Liver (tissue), 9 donors: ENCODE results near the gene SLX4IP. TPM values are rescaled to one million over a fixed set of nuclear protein-coding genes. Genes with fewer than 3 reads are reported as not detected.

ENCODE experiments used
- DNase-seq: peaks from one replicate; pipeline ENCODE4 v3.0.0-alpha.2; 2017; ENCODE audit warnings: low spot score
- H3K27ac ChIP-seq, 2 donors: one replicate each; pipeline ENCODE4 v1.7.0; 2013; ENCODE audit warnings: inconsistent platforms in 2 of 2, low read length in 2 of 2, control low read depth in 1 of 2, low read depth in 1 of 2, mild to moderate bottlenecking in 1 of 2
- H3K27me3 ChIP-seq, 4 donors: one replicate each; pipeline versions ENCODE4 v1.6.1 to v1.7.0; 2013; ENCODE audit warnings: low read length in 3 of 4, inconsistent platforms in 1 of 4, mild to moderate bottlenecking in 1 of 4, moderate library complexity in 1 of 4; ENCODE audit not compliant: control insufficient read depth in 4 of 4, insufficient read depth in 4 of 4
- H3K36me3 ChIP-seq, 4 donors: one replicate each; pipeline versions ENCODE4 v1.6.1 to v1.7.0; 2013; ENCODE audit warnings: low read length in 3 of 4, mild to moderate bottlenecking in 3 of 4, low read depth in 1 of 4, moderate library complexity in 1 of 4; ENCODE audit not compliant: control insufficient read depth in 4 of 4, insufficient read depth in 3 of 4
- H3K4me1 ChIP-seq, 4 donors: one replicate each; pipeline versions ENCODE4 v1.6.1 to v1.7.0; 2013; ENCODE audit warnings: low read length in 3 of 4, mild to moderate bottlenecking in 3 of 4, moderate library complexity in 1 of 4; ENCODE audit not compliant: control insufficient read depth in 4 of 4, insufficient read depth in 4 of 4
- H3K4me3 ChIP-seq, 3 donors: one replicate each; pipeline versions ENCODE4 v1.6.1 to v1.7.0; 2013; ENCODE audit warnings: low read length in 3 of 3, control low read depth in 1 of 3, low read depth in 1 of 3, mild to moderate bottlenecking in 1 of 3
- H3K9ac ChIP-seq, 2 donors: one replicate each; pipeline ENCODE4 v1.7.0; 2013; ENCODE audit warnings: low read length in 2 of 2, mild to moderate bottlenecking in 2 of 2, moderate library complexity in 2 of 2, control low read depth in 1 of 2, low read depth in 1 of 2
- H3K9me3 ChIP-seq, 4 donors: one replicate each; pipeline versions ENCODE4 v1.6.1 to v1.7.0; 2013; ENCODE audit warnings: low read length in 3 of 4; ENCODE audit not compliant: control insufficient read depth in 4 of 4
- EGR1 ChIP-seq, 2 donors: IDR thresholded peaks; 2 replicates each; pipeline ENCODE4 v1.6.1; 2016 to 2018; ENCODE audit warnings: antibody characterized with exemption in 2 of 2, low read depth in 2 of 2
- FOXA1 ChIP-seq: IDR thresholded peaks from 2 replicates; pipeline ENCODE4 v1.6.1; 2016; ENCODE audit warnings: antibody characterized with exemption
- FOXA2 ChIP-seq: IDR thresholded peaks from 2 replicates; pipeline ENCODE4 v1.6.1; 2016; ENCODE audit warnings: antibody characterized with exemption
- GABPA ChIP-seq, 2 donors: IDR thresholded peaks in 1 of 2; conservative IDR thresholded peaks in 1 of 2; 2 replicates each; pipeline ENCODE4 v1.6.1; 2016; ENCODE audit warnings: antibody characterized with exemption in 2 of 2, mild to moderate bottlenecking in 1 of 2, moderate library complexity in 1 of 2
- HNF4A ChIP-seq, 2 donors: conservative IDR thresholded peaks; 2 replicates each; pipeline ENCODE4 v1.6.1; 2016; ENCODE audit warnings: antibody characterized with exemption in 2 of 2, mild to moderate bottlenecking in 2 of 2
- HNF4G ChIP-seq: IDR thresholded peaks from 2 replicates; pipeline ENCODE4 v1.6.1; 2016; ENCODE audit warnings: antibody characterized with exemption
- JUND ChIP-seq, 2 donors: IDR thresholded peaks; 2 replicates each; pipeline ENCODE4 v1.6.1; 2016; ENCODE audit warnings: antibody characterized with exemption in 2 of 2
- RAD21 ChIP-seq, 2 donors: IDR thresholded peaks; 2 replicates each; pipeline ENCODE4 v1.6.1; 2016; ENCODE audit warnings: antibody characterized with exemption in 2 of 2, mild to moderate bottlenecking in 2 of 2
- RXRA ChIP-seq, 2 donors: IDR thresholded peaks; 2 replicates each; pipeline ENCODE4 v1.6.1; 2017 to 2018; ENCODE audit warnings: antibody characterized with exemption in 2 of 2, mild to moderate bottlenecking in 1 of 2
- SP1 ChIP-seq: IDR thresholded peaks from 2 replicates; pipeline ENCODE4 v1.6.1; 2018; ENCODE audit warnings: antibody characterized with exemption, mild to moderate bottlenecking
- TAF1 ChIP-seq: conservative IDR thresholded peaks from 2 replicates; pipeline ENCODE4 v1.6.1; 2016; ENCODE audit warnings: antibody characterized with exemption, mild to moderate bottlenecking
- YY1 ChIP-seq: IDR thresholded peaks from 2 replicates; pipeline ENCODE4 v1.6.1; 2016; ENCODE audit warnings: antibody characterized with exemption, mild to moderate bottlenecking
- WGBS: extraction: QIAGEN DNeasy Blood & Tissue Kit; methylation state at CpG from one replicate; pipeline ENCODE4 v1.1.7; 2013; 5-methylcytosine and 5-hydroxymethylcytosine counted together
- polyA plus RNA-seq, 2 donors: library from polyadenylated mRNA; stranded (reverse) in 1 of 2; unstranded in 1 of 2; fragments of 200-250 nt in 1 of 2; fragments of >200 nt in 1 of 2; fragmentation: Nextera tagmentation in 1 of 2; extraction: Ambion mirVana in 1 of 2; gene quantifications; one replicate each; pipeline versions ENCODE4 v1.2.1 to v1.2.3, GENCODE V29; 2013 to 2015
- total RNA-seq, 2 donors: library from RNA; depleted of rRNA; stranded (reverse); fragments of >200 nt; gene quantifications; one replicate each; pipeline ENCODE4 v1.2.3, GENCODE V29; 2014
- TF ChIP-seq, protein P1 (sequence below): fragments of 150-350 bp; IDR thresholded peaks from 2 replicates; pipeline ENCODE4 v1.5.1; 2017; ENCODE audit warnings: improper control_type of control experiment, low read depth, low read length; ENCODE audit not compliant: missing input control
- TF ChIP-seq, protein P2 (sequence below): IDR thresholded peaks from 2 replicates; pipeline ENCODE4 v1.6.1; 2016; ENCODE audit warnings: antibody characterized with exemption
- TF ChIP-seq, protein P3 (sequence below): IDR thresholded peaks from 2 replicates; pipeline ENCODE4 v1.6.1; 2016; ENCODE audit warnings: antibody characterized with exemption
- TF ChIP-seq, protein P4 (sequence below): IDR thresholded peaks from 2 replicates; pipeline ENCODE4 v1.6.1; 2016; ENCODE audit warnings: antibody characterized with exemption, mild to moderate bottlenecking
- TF ChIP-seq, protein P5 (sequence below): IDR thresholded peaks from 2 replicates; pipeline ENCODE4 v1.6.1; 2016; ENCODE audit warnings: antibody characterized with exemption
- donor health status: healthy.
- donor health status: healthy.
- donor health status: healthy.
- donor health status: healthy.
- donor health status: healthy.

SLX4IP gene
- total and polyA plus RNA-seq, 4 donors: 1.1 to 3.4 (median 2.7) TPM

DNA sequence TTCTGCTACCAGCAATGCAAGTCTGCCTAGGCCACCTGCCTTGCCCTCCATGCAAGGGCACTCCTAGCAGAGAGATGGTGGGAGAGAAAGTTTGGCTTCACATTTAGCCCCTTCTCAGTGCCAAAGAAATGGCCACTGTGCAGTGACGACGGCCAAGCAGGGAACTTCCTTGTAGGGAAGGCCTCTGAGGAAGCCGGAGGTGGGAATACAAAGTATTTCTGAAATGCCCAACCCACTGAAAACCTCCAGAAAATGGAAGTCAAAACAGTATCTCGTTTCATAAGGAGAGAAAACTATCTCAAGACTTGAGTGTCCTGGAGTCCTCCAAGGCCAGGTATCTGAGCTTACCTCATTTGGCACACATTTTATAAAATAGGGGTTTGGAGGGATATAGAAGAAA, 196.0 kb downstream of the SLX4IP start:
- WGBS: 93% methylated on average over 4 of the region's 4 CpGs

DNA sequence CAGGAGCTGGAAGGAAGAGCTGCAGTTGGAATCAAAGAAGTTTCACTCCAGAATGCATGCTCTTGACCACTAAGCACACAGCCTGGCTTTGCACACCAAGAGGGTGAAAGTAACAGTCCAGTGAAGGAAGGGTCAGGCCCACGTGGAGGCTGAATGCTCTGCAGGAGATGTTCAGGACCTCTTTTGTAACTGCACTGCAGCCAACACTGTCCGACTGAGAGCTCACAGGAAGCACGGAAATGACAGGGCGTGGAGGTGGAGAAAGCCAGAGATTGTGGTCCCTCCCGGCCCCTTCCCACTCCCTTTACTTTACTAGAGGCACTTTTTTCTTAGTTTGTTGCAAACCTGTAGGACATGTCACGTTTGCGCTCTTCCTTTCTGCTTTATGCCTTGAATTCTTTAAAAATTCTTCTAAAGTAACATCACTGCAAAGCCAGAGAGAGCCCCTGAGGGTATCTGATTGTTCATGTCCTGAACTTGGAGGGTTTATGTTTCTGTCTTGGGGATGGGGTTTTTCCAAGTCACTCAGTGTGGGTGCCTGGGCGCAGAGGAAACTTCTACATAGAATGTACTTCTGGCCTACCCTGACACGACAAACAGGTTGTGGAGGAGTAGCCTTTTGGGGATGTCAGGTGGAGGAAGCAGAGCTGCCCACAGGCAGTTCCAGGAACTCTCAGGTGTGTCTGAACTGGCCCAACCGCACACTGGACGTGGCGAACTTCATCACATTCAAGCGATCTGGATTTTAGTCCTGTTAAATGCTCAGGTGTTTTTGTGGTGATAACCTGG, 197.8 kb downstream of the SLX4IP start:
- H3K4me1 ChIP-seq: no peaks in the 10 kb centered on the region
- H3K9me3 ChIP-seq: no peaks in the 10 kb centered on the region
- WGBS: 90% methylated on average over 13 of the region's 13 CpGs
- no peak for TF ChIP-seq EGR1 (IDR thresholded peaks at IDR 0.05; ENCODE audit: low read depth in 2 of 2)
- no peak for TF ChIP-seq RAD21 (IDR thresholded peaks at IDR 0.05)
- TF ChIP-seq, protein P1, sequence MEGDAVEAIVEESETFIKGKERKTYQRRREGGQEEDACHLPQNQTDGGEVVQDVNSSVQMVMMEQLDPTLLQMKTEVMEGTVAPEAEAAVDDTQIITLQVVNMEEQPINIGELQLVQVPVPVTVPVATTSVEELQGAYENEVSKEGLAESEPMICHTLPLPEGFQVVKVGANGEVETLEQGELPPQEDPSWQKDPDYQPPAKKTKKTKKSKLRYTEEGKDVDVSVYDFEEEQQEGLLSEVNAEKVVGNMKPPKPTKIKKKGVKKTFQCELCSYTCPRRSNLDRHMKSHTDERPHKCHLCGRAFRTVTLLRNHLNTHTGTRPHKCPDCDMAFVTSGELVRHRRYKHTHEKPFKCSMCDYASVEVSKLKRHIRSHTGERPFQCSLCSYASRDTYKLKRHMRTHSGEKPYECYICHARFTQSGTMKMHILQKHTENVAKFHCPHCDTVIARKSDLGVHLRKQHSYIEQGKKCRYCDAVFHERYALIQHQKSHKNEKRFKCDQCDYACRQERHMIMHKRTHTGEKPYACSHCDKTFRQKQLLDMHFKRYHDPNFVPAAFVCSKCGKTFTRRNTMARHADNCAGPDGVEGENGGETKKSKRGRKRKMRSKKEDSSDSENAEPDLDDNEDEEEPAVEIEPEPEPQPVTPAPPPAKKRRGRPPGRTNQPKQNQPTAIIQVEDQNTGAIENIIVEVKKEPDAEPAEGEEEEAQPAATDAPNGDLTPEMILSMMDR: no peak
- TF ChIP-seq, protein P2, sequence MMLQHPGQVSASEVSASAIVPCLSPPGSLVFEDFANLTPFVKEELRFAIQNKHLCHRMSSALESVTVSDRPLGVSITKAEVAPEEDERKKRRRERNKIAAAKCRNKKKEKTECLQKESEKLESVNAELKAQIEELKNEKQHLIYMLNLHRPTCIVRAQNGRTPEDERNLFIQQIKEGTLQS: no peak
- no peak for TF ChIP-seq HNF4G
- TF ChIP-seq SP1: no peak
- TF ChIP-seq, protein P3, sequence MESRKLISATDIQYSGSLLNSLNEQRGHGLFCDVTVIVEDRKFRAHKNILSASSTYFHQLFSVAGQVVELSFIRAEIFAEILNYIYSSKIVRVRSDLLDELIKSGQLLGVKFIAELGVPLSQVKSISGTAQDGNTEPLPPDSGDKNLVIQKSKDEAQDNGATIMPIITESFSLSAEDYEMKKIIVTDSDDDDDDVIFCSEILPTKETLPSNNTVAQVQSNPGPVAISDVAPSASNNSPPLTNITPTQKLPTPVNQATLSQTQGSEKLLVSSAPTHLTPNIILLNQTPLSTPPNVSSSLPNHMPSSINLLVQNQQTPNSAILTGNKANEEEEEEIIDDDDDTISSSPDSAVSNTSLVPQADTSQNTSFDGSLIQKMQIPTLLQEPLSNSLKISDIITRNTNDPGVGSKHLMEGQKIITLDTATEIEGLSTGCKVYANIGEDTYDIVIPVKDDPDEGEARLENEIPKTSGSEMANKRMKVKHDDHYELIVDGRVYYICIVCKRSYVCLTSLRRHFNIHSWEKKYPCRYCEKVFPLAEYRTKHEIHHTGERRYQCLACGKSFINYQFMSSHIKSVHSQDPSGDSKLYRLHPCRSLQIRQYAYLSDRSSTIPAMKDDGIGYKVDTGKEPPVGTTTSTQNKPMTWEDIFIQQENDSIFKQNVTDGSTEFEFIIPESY: no peak
- no peak for TF ChIP-seq FOXA2
- TF ChIP-seq YY1: no peak
- no peak for TF ChIP-seq TAF1
- no peak for TF ChIP-seq JUND (IDR thresholded peaks at IDR 0.05)

More for the DNA sequence above, 196.0 kb downstream of the SLX4IP start:
- TF ChIP-seq GABPA (IDR thresholded peaks at IDR 0.05 in 1 of 2, conservative IDR thresholded peaks at IDR 0.05 in 1 of 2) (no peak), JUND (IDR thresholded peaks at IDR 0.05) (no peak), YY1 (no peak), FOXA1 (no peak), HNF4G (no peak), SP1 (no peak), RXRA (IDR thresholded peaks at IDR 0.05) (no peak), EGR1 (IDR thresholded peaks at IDR 0.05; ENCODE audit: low read depth in 2 of 2) (no peak), TAF1 (no peak), RAD21 (IDR thresholded peaks at IDR 0.05) (no peak), FOXA2 (no peak), HNF4A (conservative IDR thresholded peaks at IDR 0.05) (no peak)
- TF ChIP-seq, protein P2: no peak
- TF ChIP-seq, protein P1: no peak
- TF ChIP-seq, protein P4, sequence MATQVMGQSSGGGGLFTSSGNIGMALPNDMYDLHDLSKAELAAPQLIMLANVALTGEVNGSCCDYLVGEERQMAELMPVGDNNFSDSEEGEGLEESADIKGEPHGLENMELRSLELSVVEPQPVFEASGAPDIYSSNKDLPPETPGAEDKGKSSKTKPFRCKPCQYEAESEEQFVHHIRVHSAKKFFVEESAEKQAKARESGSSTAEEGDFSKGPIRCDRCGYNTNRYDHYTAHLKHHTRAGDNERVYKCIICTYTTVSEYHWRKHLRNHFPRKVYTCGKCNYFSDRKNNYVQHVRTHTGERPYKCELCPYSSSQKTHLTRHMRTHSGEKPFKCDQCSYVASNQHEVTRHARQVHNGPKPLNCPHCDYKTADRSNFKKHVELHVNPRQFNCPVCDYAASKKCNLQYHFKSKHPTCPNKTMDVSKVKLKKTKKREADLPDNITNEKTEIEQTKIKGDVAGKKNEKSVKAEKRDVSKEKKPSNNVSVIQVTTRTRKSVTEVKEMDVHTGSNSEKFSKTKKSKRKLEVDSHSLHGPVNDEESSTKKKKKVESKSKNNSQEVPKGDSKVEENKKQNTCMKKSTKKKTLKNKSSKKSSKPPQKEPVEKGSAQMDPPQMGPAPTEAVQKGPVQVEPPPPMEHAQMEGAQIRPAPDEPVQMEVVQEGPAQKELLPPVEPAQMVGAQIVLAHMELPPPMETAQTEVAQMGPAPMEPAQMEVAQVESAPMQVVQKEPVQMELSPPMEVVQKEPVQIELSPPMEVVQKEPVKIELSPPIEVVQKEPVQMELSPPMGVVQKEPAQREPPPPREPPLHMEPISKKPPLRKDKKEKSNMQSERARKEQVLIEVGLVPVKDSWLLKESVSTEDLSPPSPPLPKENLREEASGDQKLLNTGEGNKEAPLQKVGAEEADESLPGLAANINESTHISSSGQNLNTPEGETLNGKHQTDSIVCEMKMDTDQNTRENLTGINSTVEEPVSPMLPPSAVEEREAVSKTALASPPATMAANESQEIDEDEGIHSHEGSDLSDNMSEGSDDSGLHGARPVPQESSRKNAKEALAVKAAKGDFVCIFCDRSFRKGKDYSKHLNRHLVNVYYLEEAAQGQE: no peak
- TF ChIP-seq, protein P5, sequence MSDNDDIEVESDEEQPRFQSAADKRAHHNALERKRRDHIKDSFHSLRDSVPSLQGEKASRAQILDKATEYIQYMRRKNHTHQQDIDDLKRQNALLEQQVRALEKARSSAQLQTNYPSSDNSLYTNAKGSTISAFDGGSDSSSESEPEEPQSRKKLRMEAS: no peak
- no peak for DNase-seq
- Histone ChIP-seq H3K4me1 (no peaks in the 10 kb centered on the region), H3K9me3 (no peaks in the 10 kb centered on the region), H3K9ac (no peak overlapping the region), H3K27ac (no peak overlapping the region), H3K27me3 (no peaks in the 10 kb centered on the region), H3K4me3 (no peak overlapping the region), H3K36me3 (no peaks in the 10 kb centered on the region)

More for the DNA sequence above, 197.8 kb downstream of the SLX4IP start:
- Histone ChIP-seq H3K9ac (no peak overlapping the region), H3K36me3 (peaks cover 0 to 4% (median 0%) of the 10 kb centered on the region in 4 donors), H3K27me3 (no peaks in the 10 kb centered on the region), H3K27ac (no peak overlapping the region), H3K4me3 (no peak overlapping the region)
- no peak for DNase-seq
